SK-N-SH treated with all-trans-retinoic acid at 6 μM for 48 hours (cell line): Measurements from ENCODE around the gene PPP4C.
"Not testable (repeated sequence)": the region's sequence is repeated elsewhere in the genome, so short reads cannot be mapped to it uniquely, and the experiment has no call there.

Source experiments
- ATAC-seq: fragments of 200-7000 bp; cut with Tn5 transposase; 3 replicates; pipeline ENCODE4 v1.9.1; 2020; ENCODE audit warnings: mild to moderate bottlenecking, moderate library complexity
- ARNTL ChIP-seq: fragments of 450-650 bp; formaldehyde crosslinking; IDR thresholded peaks from 2 replicates; pipeline ENCODE4 v1.5.0; 2020; ENCODE audit warnings: low read depth, mild to moderate bottlenecking, moderate library complexity, borderline replicate concordance
- CSDC2 ChIP-seq: fragments of 250-450 bp; sonication (Bioruptor Pico); IDR thresholded peaks from 2 replicates; pipeline ENCODE4 v1.5.0; 2020; ENCODE audit warnings: mild to moderate bottlenecking, moderate library complexity
- ESRRG ChIP-seq: fragments of 250-450 bp; sonication (Bioruptor Pico); IDR thresholded peaks from 2 replicates; pipeline ENCODE4 v1.6.1; 2021; ENCODE audit warnings: mild to moderate bottlenecking
- GLIS3 ChIP-seq: fragments of 250-450 bp; sonication (Bioruptor Pico); IDR thresholded peaks from 2 replicates; pipeline ENCODE4 v1.5.0; 2020; ENCODE audit warnings: mild to moderate bottlenecking, moderate library complexity
- ISL1 ChIP-seq: fragments of 250-450 bp; sonication (Bioruptor Pico); IDR thresholded peaks from 2 replicates; pipeline ENCODE4 v2.1.2; 2022; ENCODE audit warnings: mild to moderate bottlenecking, moderate library complexity
- PPARA ChIP-seq: fragments of 250-450 bp; sonication (Bioruptor Pico); IDR thresholded peaks from 2 replicates; pipeline ENCODE4 v1.5.0; 2020; ENCODE audit warnings: mild to moderate bottlenecking, borderline replicate concordance
- RARB ChIP-seq: fragments of 250-450 bp; sonication (Bioruptor Pico); IDR thresholded peaks from 2 replicates; pipeline ENCODE4 v1.8.0; 2021; ENCODE audit warnings: mild to moderate bottlenecking, moderate library complexity
- SNAI2 ChIP-seq: fragments of 250-450 bp; sonication (Bioruptor Pico); IDR thresholded peaks from 2 replicates; pipeline ENCODE4 v1.5.0; 2020; ENCODE audit warnings: mild to moderate bottlenecking, moderate library complexity
- TCF4 ChIP-seq: fragments of 250-450 bp; sonication (Bioruptor Pico); IDR thresholded peaks from 2 replicates; pipeline ENCODE4 v1.8.0; 2021; ENCODE audit warnings: mild to moderate bottlenecking, moderate library complexity, borderline replicate concordance
- TOX ChIP-seq: fragments of 250-450 bp; sonication (Bioruptor Pico); IDR thresholded peaks from 2 replicates; pipeline ENCODE4 v1.8.0; 2021; ENCODE audit warnings: mild to moderate bottlenecking, moderate library complexity, borderline replicate concordance
- ZC3H10 ChIP-seq: fragments of 250-450 bp; sonication (Bioruptor Pico); IDR thresholded peaks from 2 replicates; pipeline ENCODE4 v1.5.1; 2021; ENCODE audit warnings: mild to moderate bottlenecking, moderate library complexity
- ZNF565 ChIP-seq: fragments of 450-650 bp; formaldehyde crosslinking; conservative IDR thresholded peaks from 2 replicates; pipeline ENCODE4 v1.5.0; 2020; ENCODE audit warnings: low read depth, mild to moderate bottlenecking, moderate library complexity
- ZNF70 ChIP-seq: fragments of 450-650 bp; formaldehyde crosslinking; IDR thresholded peaks from 2 replicates; pipeline ENCODE4 v1.5.0; 2020; ENCODE audit warnings: mild to moderate bottlenecking, moderate library complexity
- ZNF8 ChIP-seq: fragments of 450-650 bp; formaldehyde crosslinking; IDR thresholded peaks from 2 replicates; pipeline ENCODE4 v1.5.0; 2020; ENCODE audit warnings: mild to moderate bottlenecking, moderate library complexity
- TF ChIP-seq, protein P1 (sequence below): fragments of 250-450 bp; sonication (Bioruptor Pico); IDR thresholded peaks from 2 replicates; pipeline ENCODE4 v1.5.0; 2020; ENCODE audit warnings: mild to moderate bottlenecking, moderate library complexity
- TF ChIP-seq, protein P2 (sequence below): fragments of 250-450 bp; sonication (Bioruptor Pico); IDR thresholded peaks from 2 replicates; pipeline ENCODE4 v1.8.0; 2020; ENCODE audit warnings: mild to moderate bottlenecking, moderate library complexity, borderline replicate concordance
- TF ChIP-seq, protein P3 (sequence below): fragments of 250-450 bp; sonication (Bioruptor Pico); IDR thresholded peaks from 2 replicates; pipeline ENCODE4 v1.8.0; 2021; ENCODE audit warnings: low read depth, mild to moderate bottlenecking, moderate library complexity, borderline replicate concordance

The PPP4C gene

DNA sequence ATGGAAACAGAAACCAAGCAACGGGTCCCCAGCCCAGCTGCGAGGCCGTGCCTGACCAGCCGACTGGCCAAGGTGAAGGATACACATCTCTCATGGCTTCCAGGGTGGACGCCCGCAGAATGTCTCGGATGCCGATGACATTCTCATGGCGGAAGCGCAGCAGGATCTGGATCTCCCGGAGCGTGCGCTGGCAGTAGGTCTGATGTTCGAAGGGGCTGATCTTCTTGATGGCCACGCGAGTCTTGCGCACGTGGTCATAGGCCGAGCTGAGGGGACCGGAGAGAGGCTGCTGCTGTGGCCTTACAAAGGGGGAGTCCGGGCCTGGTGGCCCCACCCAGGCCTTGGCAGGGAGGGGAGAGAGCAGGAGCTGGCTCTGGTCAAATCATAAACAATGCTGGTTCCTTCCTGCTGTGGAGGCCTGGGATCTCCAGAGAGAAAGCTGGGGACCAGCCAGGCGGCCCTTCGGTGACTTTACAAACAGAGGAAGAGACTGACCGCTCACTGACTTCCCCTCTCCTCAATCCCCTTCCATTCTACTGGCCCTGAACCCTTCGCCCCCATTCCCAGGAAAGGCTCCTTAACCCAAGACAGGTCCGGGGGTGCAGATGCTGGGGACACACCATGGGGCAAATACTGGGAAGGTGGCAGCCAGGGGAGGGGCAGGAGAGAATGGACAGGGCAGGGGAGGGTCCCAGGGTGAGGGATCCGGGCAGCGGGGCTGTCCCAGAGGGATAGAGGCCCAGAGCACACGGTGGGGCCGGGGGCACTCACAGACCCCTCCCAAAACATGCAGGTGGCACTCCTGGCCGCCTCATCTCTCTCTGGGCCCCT lies 46.2 kb downstream of the PPP4C start:
- no peak for ATAC-seq
- TF ChIP-seq, protein P1, sequence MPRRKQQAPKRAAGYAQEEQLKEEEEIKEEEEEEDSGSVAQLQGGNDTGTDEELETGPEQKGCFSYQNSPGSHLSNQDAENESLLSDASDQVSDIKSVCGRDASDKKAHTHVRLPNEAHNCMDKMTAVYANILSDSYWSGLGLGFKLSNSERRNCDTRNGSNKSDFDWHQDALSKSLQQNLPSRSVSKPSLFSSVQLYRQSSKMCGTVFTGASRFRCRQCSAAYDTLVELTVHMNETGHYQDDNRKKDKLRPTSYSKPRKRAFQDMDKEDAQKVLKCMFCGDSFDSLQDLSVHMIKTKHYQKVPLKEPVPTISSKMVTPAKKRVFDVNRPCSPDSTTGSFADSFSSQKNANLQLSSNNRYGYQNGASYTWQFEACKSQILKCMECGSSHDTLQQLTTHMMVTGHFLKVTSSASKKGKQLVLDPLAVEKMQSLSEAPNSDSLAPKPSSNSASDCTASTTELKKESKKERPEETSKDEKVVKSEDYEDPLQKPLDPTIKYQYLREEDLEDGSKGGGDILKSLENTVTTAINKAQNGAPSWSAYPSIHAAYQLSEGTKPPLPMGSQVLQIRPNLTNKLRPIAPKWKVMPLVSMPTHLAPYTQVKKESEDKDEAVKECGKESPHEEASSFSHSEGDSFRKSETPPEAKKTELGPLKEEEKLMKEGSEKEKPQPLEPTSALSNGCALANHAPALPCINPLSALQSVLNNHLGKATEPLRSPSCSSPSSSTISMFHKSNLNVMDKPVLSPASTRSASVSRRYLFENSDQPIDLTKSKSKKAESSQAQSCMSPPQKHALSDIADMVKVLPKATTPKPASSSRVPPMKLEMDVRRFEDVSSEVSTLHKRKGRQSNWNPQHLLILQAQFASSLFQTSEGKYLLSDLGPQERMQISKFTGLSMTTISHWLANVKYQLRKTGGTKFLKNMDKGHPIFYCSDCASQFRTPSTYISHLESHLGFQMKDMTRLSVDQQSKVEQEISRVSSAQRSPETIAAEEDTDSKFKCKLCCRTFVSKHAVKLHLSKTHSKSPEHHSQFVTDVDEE (CRISPR knock-in tag): no peak
- TF ChIP-seq RARB (CRISPR knock-in tag) (no peak), ZNF8 (no peak), ZC3H10 (CRISPR knock-in tag) (no peak), ZNF70 (CRISPR knock-in tag) (no peak), ARNTL (CRISPR knock-in tag) (no peak), CSDC2 (no peak), SNAI2 (CRISPR knock-in tag) (no peak), ISL1 (CRISPR knock-in tag) (no peak), ZNF565 (CRISPR knock-in tag) (no peak), PPARA (CRISPR knock-in tag) (no peak), ESRRG (CRISPR knock-in tag) (no peak)
- TF ChIP-seq, protein P2, sequence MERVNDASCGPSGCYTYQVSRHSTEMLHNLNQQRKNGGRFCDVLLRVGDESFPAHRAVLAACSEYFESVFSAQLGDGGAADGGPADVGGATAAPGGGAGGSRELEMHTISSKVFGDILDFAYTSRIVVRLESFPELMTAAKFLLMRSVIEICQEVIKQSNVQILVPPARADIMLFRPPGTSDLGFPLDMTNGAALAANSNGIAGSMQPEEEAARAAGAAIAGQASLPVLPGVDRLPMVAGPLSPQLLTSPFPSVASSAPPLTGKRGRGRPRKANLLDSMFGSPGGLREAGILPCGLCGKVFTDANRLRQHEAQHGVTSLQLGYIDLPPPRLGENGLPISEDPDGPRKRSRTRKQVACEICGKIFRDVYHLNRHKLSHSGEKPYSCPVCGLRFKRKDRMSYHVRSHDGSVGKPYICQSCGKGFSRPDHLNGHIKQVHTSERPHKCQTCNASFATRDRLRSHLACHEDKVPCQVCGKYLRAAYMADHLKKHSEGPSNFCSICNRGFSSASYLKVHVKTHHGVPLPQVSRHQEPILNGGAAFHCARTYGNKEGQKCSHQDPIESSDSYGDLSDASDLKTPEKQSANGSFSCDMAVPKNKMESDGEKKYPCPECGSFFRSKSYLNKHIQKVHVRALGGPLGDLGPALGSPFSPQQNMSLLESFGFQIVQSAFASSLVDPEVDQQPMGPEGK: no peak

DNA sequence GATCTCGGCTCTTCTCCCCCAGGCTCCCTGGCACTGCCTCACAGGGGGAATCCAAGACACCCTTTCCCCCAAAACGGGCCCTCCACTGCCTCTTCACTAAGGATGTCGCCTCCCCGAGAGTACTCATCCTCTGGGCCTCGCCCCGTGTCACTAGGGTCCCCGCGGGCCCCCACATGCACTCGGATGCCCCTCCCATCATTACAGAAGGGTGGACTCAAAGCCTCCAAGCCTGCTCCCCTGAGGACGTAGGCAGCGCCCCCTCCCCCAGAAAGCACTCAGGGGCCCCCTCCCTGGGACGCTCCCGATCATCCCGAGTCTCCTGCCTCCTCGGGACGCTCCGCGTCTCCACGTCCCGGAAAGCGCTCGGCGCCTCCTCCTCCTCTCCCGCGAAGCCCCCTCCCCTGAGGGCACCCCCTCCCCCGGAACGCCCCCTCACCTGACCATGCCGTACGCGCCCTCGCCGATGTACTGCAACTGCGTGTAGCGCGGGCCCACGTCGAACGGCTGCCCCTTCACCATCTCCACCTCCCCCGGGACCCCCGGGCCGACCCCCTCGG lies 46.9 kb downstream of the PPP4C start:
- TF ChIP-seq RARB (CRISPR knock-in tag): no peak
- TF ChIP-seq, protein P2: 0 out of 2 replicates have a peak, but pooled peaks have one; percentile 35
- peak; percentile 36 for ATAC-seq

DNA sequence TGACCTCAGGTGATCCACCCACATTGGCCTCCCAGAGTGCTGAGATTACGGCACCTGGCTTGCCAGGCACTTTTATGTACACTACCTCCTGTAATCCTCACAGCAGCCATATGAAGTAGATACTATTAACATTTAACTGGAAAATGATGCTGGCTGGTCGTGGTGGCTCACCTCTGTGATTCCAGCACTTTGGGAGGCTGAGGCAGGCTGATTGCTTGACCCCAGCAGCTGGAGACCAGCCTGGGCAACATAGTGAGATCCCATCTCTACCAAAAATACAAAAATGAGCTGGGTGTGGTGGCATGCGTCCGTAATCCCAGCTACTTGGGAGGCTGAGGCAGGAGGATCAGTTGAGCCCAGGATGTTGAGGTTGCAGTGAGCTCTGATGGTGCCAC lies 49.2 kb downstream of the PPP4C start:
- ATAC-seq: no peak
- TF ChIP-seq TCF4 (CRISPR knock-in tag): no peak
- no peak for TF ChIP-seq RARB (CRISPR knock-in tag)
- no peak for TF ChIP-seq GLIS3 (CRISPR knock-in tag)
- TF ChIP-seq ISL1 (CRISPR knock-in tag): no peak
- TF ChIP-seq, protein P2: no peak
- no peak for TF ChIP-seq PPARA (CRISPR knock-in tag)
- TF ChIP-seq CSDC2: no peak
- TF ChIP-seq, protein P3, sequence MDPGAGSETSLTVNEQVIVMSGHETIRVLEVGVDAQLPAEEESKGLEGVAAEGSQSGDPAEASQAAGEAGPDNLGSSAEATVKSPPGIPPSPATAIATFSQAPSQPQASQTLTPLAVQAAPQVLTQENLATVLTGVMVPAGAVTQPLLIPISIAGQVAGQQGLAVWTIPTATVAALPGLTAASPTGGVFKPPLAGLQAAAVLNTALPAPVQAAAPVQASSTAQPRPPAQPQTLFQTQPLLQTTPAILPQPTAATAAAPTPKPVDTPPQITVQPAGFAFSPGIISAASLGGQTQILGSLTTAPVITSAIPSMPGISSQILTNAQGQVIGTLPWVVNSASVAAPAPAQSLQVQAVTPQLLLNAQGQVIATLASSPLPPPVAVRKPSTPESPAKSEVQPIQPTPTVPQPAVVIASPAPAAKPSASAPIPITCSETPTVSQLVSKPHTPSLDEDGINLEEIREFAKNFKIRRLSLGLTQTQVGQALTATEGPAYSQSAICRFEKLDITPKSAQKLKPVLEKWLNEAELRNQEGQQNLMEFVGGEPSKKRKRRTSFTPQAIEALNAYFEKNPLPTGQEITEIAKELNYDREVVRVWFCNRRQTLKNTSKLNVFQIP (CRISPR knock-in tag): no peak
- TF ChIP-seq TOX (CRISPR knock-in tag): no peak
- TF ChIP-seq ZNF70 (CRISPR knock-in tag): no peak

DNA sequence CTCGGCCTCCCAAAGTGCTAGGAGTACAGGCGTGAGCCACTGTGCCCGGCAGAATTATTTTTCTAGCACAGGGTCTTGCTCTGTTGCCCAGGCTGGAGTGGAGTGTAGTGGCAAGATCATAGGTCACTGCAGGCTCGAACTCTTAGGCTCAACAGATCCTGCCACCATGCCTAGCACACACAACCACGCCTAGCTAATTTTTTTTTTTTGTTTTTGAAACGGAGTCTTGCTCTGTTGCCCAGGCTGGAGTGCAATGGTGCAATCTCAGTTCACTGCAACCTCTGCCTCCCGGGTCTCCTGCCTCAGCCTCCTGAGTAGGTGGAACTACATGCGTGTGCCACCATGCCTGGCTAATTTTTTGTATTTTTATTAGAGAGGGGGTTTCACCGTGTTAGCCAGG lies 49.9 kb downstream of the PPP4C start:
- not testable (repeated sequence) for ATAC-seq
